GM19240 (cell line): ENCODE measurements around the gene TIMM44.
"Not testable (repeated sequence)": the region's sequence is repeated elsewhere in the genome, so short reads cannot be mapped to it uniquely, and the experiment has no call there.

Source experiments
- DNase-seq: peaks from one replicate; pipeline ENCODE4 v3.0.0; 2011; ENCODE audit warnings: low spot score; ENCODE audit not compliant: insufficient read length

The TIMM44 gene

GRCh38 chr19:7977021-7977722 lies 33.7 kb upstream of the TIMM44 start:
- DNase-seq, result no peak

DNA sequence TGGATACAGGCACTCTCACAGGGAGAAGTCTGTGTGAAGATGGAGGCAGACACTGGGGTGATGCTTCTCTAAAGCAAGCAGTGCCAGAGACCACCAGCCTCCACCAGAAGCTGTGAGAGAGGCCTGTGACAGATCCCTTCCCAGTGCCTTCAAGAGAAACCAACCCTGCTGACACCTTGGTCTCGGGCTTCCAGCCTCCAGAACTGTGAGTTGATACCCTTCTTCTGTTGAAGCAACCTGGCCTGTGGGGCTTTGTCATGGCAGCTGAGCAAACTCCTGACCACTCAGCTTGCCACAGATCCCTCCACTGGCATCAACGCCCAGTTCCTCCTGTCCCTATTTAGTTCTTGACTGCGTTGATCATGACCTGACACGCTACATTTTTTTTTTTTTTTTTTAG lies 33.0 kb upstream of the TIMM44 start:
- no peak for DNase-seq

DNA sequence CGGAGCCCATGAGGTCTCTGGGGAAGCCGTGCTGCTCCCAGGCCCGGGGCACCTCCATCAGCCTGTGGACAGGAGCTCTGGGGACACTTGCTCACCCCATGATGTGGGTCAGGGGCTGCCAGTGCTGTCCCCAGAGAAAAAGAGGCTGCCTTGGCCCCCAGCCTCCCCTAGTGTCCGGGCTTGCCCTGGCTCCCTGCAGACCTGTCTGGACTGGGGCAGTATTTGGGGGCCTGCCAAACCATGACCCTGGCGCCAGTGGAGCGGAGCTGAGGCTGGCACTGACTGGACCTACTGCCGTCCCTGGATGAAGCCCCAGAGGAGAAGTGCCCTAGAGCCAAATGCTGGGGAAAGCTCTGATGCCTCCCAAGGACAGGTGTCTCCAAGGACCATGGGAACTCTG lies 31.6 kb upstream of the TIMM44 start:
- no peak for DNase-seq

DNA sequence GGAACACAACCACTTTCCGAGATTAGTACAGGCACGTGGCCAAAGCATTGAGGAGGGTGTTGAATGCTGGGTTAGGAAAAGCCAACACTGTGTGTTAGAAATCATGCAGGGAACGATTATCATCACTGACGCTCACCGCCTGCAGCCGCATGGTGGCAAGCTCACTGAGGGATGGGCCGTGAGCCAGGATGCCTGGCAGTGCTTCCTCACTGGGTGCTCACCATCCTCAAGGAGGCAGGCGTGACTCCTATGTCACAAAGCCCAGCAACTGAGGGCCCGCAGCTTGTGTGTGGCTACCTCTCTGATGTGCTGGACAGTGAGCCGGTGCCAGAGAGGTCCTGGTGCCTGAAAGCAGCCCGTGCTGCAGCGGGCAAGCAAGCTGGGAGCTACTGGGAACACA lies 30.4 kb upstream of the TIMM44 start:
- DNase-seq, result no peak

GRCh38 chr19:7971553-7972520 lies 28.4 kb upstream of the TIMM44 start:
- no peak for DNase-seq

DNA sequence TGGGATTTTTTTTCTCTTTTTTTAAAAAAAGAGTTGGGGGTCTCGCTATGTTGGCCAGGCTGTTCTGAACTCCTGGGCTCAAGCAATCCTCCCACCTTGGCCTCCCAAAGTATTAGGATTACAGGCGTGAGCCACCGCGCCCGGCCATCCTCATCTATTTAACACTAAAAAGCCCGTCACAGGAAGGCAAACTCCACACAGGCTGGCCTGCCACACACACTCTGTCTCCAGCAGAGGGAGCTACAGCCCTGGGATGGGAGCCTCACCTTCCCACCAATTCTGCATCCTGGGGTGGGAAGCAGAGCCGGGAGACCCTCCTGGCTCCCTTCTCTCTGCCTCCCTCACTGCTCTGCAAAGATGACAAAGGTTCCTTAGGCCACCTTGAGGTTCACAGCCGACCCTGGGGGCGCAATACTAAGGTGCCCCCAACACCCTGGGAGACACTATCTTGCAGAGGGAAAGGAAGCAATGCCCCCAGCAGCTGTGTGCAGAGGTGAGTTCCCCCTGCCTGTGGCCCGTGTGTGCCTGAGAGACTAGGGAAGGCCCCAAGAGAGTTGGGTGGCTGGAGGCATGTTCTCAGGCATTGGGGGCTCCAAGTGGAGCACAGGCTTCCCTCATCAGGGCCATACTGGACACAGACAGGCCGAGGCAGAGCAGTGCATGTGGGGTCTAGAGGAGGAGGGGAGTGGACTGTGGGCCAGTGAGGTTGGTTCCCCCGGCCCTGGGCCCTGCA lies 27.4 kb upstream of the TIMM44 start:
- no peak for DNase-seq

GRCh38 chr19:7969555-7969939 lies 26.1 kb upstream of the TIMM44 start:
- no peak for DNase-seq

- DNase-seq, result no peak
Measured at GRCh38 chr19:7968796-7969554, 25.5 kb upstream of the TIMM44 start.

- DNase-seq, result no peak
Measured at GRCh38 chr19:7968008-7968795, 24.7 kb upstream of the TIMM44 start.

DNA sequence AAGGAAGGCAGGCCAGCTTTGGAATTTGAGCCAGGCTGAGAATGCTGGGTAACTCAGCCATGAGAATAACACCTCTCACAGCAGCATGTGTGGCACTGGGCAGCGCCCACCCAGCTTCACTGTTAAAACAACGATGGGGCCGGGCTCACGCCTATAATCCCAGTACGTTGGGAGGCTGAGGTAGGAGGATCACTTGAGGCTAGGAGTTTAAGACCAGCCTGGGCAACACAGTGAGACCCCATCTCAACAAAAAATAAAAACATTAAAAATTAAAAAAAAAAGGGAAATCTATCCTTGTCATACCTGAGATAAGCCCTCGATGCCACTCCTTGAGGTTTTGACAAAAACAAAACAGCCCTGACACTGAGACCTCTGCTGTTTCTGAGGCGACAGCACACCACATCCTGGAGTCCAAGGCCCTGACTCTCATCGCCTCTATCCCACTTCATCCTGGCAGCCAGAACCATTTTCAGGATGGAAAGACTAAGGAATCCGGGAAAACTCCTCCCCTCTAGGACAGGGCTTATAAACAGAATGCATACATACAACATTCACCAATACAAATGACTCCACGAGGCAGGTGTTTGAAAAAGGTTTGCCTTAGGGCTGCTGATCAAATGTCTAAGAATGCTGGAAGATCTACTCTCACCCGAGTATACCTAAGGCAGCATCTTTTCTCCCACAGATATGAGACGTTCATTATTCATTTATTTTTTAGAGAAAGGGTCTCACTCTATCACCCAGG lies 22.6 kb upstream of the TIMM44 start:
- no peak for DNase-seq

DNA sequence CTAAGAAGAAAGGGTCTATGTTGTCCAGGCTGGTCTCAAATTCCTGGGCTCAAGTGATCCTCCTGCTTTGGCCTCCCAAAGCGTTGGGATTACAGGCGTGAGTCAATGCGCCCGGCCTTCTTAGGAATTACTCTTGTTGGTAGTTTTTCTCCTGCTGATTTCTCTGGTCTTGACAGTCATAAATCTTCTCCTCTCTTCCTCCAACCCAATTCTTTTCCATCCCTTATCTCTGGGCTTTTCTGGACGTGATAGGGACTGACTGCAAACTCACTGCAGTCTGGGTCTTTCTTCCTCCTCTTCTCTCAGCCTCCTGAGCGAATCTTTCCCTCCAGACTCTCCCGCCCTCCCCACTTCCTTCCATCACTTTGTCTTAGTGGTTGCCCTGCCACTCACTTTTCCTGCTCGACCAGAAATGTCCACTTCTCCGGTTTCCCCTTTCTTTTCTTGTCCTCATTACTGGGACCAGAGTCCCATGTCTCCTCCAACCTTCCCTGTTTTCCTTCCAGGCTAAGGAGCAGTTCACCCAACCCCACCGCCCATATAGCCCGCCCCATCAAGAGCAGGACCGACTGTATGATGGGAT lies 21.9 kb upstream of the TIMM44 start:
- DNase-seq, result no peak

DNA sequence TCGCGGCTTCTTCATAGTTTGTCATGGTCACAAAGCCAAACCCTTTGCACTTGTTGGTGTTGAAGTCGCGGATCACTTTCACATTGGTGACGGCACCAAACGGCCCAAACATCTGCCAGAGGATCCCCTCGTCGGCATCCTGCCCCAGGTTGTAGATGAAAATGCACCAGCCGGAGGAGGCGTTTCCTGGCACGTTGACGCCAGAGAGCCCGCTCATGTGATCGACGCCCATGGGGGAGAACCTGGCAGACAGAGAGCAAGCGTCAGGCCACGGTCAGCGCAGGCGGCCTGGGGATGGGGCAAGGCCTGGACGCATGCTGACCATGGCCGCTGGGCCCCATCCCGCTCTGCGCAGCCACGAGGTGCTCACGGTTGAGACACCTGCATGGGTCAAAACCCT lies 20.1 kb upstream of the TIMM44 start:
- DNase-seq, result no peak

DNA sequence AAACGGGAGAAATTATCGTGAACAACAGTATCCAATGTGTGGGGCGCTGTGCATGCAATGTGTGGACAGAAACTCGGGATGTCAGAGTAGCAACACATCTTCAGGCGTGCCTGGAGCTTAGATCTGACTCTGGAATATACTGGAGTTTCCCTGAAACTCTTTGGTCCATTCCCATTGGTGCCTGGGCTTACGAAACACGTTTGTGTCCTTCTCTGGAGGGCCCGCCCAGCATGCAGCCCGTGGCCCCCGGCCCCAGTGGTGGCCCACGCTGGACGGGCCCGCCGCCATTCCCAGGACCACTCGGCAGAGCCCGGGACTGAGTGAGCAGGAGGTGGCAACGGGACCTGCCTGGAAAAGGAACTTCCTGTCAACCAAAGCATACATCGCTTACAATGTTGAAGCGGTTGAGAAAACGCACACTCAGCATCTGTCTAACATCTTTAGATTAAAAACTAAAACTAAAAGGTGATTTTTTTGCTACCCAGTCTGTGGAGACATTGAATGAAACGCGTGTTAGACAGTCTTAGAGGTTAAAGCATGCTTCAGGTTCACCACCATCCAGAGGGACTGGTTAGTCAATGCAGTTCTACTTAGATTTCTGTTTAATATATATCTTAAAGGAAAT lies 19.3 kb upstream of the TIMM44 start:
- no peak for DNase-seq

GRCh38 chr19:7961920-7962626 lies 18.6 kb upstream of the TIMM44 start:
- no peak for DNase-seq

DNA sequence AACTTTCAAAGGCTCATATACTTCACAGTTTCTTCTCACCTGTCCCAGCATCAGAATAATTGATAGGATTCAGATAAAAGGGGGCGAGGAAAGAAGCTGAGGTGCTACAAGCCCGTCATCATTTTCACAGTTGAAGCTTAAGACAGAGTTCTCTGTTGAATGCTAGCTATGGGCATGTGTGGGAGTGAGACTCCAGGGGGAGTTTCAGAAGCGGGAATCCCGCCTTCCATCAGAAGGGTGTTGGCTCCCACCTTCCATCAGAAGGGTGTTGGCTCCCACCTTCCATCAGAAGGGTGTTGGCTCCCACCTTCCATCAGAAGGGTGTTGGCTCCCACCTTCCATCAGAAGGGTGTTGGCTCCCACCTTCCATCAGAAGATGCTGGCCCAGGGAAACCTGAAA lies 17.6 kb upstream of the TIMM44 start:
- not testable (repeated sequence) for DNase-seq

- no peak for DNase-seq
Measured at GRCh38 chr19:7959211-7959610, 15.7 kb upstream of the TIMM44 start.

DNA sequence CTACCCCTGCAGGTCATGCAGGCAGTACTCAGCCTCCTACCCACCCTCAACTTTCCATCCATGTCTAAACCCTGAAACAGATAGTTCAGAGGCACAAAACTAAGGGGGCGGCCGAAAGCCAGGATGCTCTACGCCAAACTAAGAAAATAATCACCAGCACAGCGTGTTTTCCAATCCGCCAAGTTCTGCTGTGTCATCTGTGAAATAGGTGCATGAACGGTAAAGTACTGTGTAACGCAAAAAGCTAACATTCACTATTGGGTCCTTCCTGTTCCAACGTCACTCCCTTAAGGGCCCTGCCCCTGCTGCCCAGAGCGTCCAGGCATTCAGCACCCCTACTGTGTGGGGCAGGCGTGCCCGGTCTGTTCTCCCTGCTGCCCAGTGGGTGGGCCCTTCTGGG lies 12.2 kb upstream of the TIMM44 start:
- DNase-seq, result no peak

- no peak for DNase-seq
Measured at GRCh38 chr19:7953576-7953975, 10.1 kb upstream of the TIMM44 start.
